HCT116 (cell line): ENCODE measurements around the gene NENF.

Experiments
- EGR1 ChIP-seq: IDR thresholded peaks from 2 replicates; pipeline ENCODE4 v1.6.1; 2012; ENCODE audit warnings: low read depth
- TF ChIP-seq, protein P1 (sequence below), 3 experiments: fragments of 200-600 bp in 1 of 3; sonication (generic) in 1 of 3; IDR thresholded peaks in 2 of 3; conservative IDR thresholded peaks in 1 of 3; 2 replicates each; pipeline ENCODE4 v1.5.1; 2012 to 2017; ENCODE audit warnings: low read depth in 2 of 3, low read length in 2 of 3, antibody characterized with exemption in 1 of 3, borderline replicate concordance in 1 of 3, control low read depth in 1 of 3, mild to moderate bottlenecking in 1 of 3, mixed read lengths in 1 of 3, mixed run types in 1 of 3, moderate library complexity in 1 of 3; ENCODE audit not compliant: insufficient read depth in 1 of 3

DNA sequence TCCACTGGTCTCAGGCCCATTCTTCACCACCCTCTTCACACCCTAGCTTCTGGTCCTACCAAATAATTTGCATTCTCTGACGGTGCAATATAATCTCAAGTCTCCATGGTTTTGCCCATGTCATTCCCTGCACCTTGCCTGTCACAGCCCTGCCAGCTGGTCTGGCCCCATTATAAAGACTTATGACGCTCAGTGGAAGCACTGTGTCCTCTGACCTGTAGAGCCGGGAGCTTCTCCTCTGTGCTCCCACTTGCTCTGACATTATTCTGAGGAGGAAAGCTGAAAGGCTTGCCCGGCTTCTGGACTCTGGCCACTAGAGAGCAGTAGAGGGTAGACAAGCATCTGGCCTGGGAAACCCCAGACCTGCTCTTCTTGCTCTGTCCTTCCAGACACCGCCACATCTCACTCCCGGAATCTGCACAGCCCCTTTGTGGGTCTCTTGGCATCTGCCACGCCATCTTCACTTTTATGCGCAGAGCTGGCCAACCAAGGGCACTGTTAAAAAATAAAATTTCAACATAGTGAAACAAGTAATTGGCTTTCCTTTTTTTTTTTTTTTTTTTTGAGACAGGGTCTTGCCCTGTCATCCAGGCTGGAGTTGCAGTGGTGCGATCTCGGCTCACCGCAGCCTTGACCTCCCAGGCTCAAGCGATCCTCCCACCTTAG is 44.4 kb downstream of the NENF start:
- TF ChIP-seq EGR1 = no peak
- TF ChIP-seq, protein P1, sequence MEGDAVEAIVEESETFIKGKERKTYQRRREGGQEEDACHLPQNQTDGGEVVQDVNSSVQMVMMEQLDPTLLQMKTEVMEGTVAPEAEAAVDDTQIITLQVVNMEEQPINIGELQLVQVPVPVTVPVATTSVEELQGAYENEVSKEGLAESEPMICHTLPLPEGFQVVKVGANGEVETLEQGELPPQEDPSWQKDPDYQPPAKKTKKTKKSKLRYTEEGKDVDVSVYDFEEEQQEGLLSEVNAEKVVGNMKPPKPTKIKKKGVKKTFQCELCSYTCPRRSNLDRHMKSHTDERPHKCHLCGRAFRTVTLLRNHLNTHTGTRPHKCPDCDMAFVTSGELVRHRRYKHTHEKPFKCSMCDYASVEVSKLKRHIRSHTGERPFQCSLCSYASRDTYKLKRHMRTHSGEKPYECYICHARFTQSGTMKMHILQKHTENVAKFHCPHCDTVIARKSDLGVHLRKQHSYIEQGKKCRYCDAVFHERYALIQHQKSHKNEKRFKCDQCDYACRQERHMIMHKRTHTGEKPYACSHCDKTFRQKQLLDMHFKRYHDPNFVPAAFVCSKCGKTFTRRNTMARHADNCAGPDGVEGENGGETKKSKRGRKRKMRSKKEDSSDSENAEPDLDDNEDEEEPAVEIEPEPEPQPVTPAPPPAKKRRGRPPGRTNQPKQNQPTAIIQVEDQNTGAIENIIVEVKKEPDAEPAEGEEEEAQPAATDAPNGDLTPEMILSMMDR (IDR thresholded peaks at IDR 0.05 in 2 of 3, conservative IDR thresholded peaks at IDR 0.05 in 1 of 3; ENCODE audit: borderline replicate concordance in 1 of 3, insufficient read depth in 1 of 3, low read depth in 2 of 3, low read length in 2 of 3) = peak; percentile 89 to 96 (median 91)
